H1 (cell line): ENCODE measurements around the gene U2AF1L4. TPM values are rescaled to one million over a fixed set of nuclear protein-coding genes. Genes with fewer than 3 reads are reported as not detected.

Experiments used
- BCL11A ChIP-seq, 2 experiments: IDR thresholded peaks; one replicate each; pipeline ENCODE4 v1.6.1; 2011; ENCODE audit warnings: low read depth in 2 of 2, low read length in 2 of 2, mild to moderate bottlenecking in 2 of 2
- EGR1 ChIP-seq: IDR thresholded peaks from 2 replicates; pipeline ENCODE4 v1.6.1; 2011; ENCODE audit warnings: low read depth, low read length, borderline replicate concordance
- EZH2 ChIP-seq: fragments of 200-600 bp; sonication (generic); IDR thresholded peaks from 2 replicates; pipeline ENCODE4 v1.7.1; 2012; ENCODE audit warnings: low read depth, mild to moderate bottlenecking, moderate library complexity, low read length, inconsistent platforms; ENCODE audit not compliant: severe bottlenecking
- RAD21 ChIP-seq, 2 experiments: IDR thresholded peaks in 1 of 2; conservative IDR thresholded peaks in 1 of 2; 2 replicates each; pipeline ENCODE4 v1.6.1; 2011; ENCODE audit warnings: low read depth in 2 of 2, low read length in 2 of 2, improper control_type of control experiment in 1 of 2, inconsistent platforms in 1 of 2, mild to moderate bottlenecking in 1 of 2, moderate library complexity in 1 of 2
- SP1 ChIP-seq: IDR thresholded peaks from 2 replicates; pipeline ENCODE4 v1.6.1; 2011; ENCODE audit warnings: low read depth, low read length
- TBP ChIP-seq: IDR thresholded peaks from 2 replicates; pipeline ENCODE4 v1.6.1; 2011; ENCODE audit warnings: low read depth, low read length, improper control_type of control experiment
- polyA plus RNA-seq, 7 experiments: library from polyadenylated mRNA; depleted of rRNA in 3 of 7; stranded (reverse) in 5 of 7; unstranded in 2 of 7; fragments of >200 nt in 5 of 7; fragments of 200-250 nt in 2 of 7; gene quantifications; 1 replicate in 5 of 7; 2 replicates in 1 of 7; 4 replicates in 1 of 7; pipeline versions ENCODE4 v1.2.1 to v1.2.3, GENCODE V29; 2011 to 2013; ENCODE audit warnings: missing spikeins in 2 of 7, mixed read lengths in 2 of 7
- total RNA-seq: library from RNA; stranded (reverse); fragmentation: NEBNext Ultra II Directional; extraction: Animal tissue kit (Norgen Biotek cat#: 25700); gene quantifications from 2 replicates; pipeline ENCODE4 v1.2.1, GENCODE V29; 2021
- TF ChIP-seq, protein P1 (sequence below): fragments of 300-600 bp; sonication (generic); IDR thresholded peaks from 2 replicates; pipeline ENCODE4 v1.7.1; 2012; ENCODE audit warnings: low read length, moderate library complexity, mild to moderate bottlenecking, inconsistent platforms; ENCODE audit not compliant: insufficient replicate concordance

U2AF1L4 gene
- total and polyA plus RNA-seq, 2 of the 8 experiments (the other 6 are each of a cell fraction or from before 2014, with no cell fraction given) = 15.1 to 32.7 TPM

DNA sequence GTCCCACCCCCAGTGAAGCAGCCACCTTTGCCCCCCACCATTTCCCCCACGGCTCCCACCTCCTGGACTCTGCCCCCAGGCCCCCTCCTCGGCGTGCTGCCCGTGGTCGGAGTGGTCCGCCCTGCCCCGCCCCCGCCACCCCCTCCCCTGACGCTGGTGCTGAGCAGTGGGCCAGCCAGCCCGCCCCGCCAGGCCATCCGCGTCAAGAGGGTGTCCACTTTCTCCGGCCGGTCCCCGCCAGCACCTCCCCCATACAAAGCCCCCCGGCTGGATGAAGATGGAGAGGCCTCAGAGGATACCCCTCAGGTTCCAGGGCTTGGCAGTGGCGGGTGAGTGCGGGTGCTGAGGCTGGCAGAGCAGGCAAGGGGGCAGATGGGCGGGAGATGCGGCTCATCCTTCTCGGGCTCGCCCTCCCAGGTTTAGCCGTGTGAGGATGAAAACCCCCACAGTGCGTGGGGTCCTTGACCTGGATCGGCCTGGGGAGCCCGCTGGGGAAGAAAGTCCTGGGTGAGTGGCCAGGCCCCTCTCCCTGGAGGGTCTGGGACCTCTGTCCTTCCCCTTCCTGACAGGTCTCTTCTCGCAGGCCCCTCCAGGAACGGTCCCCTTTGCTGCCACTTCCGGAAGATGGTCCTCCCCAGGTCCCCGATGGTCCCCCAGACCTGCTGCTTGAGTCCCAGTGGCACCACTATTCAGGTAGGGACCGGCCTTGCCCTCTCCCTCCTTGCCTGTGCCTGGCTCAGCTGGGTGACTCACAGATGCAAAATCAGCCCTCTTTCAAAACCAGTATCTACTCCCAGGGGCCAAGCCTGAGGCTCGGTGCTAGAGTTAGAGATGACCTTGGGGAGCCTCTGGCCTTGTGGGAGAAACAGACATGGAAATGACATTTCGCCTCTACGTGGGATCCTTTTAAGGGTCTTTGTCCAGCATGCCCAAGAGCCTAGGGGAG is 11.8 kb downstream of the U2AF1L4 start (continued):
- TF ChIP-seq, protein P1, sequence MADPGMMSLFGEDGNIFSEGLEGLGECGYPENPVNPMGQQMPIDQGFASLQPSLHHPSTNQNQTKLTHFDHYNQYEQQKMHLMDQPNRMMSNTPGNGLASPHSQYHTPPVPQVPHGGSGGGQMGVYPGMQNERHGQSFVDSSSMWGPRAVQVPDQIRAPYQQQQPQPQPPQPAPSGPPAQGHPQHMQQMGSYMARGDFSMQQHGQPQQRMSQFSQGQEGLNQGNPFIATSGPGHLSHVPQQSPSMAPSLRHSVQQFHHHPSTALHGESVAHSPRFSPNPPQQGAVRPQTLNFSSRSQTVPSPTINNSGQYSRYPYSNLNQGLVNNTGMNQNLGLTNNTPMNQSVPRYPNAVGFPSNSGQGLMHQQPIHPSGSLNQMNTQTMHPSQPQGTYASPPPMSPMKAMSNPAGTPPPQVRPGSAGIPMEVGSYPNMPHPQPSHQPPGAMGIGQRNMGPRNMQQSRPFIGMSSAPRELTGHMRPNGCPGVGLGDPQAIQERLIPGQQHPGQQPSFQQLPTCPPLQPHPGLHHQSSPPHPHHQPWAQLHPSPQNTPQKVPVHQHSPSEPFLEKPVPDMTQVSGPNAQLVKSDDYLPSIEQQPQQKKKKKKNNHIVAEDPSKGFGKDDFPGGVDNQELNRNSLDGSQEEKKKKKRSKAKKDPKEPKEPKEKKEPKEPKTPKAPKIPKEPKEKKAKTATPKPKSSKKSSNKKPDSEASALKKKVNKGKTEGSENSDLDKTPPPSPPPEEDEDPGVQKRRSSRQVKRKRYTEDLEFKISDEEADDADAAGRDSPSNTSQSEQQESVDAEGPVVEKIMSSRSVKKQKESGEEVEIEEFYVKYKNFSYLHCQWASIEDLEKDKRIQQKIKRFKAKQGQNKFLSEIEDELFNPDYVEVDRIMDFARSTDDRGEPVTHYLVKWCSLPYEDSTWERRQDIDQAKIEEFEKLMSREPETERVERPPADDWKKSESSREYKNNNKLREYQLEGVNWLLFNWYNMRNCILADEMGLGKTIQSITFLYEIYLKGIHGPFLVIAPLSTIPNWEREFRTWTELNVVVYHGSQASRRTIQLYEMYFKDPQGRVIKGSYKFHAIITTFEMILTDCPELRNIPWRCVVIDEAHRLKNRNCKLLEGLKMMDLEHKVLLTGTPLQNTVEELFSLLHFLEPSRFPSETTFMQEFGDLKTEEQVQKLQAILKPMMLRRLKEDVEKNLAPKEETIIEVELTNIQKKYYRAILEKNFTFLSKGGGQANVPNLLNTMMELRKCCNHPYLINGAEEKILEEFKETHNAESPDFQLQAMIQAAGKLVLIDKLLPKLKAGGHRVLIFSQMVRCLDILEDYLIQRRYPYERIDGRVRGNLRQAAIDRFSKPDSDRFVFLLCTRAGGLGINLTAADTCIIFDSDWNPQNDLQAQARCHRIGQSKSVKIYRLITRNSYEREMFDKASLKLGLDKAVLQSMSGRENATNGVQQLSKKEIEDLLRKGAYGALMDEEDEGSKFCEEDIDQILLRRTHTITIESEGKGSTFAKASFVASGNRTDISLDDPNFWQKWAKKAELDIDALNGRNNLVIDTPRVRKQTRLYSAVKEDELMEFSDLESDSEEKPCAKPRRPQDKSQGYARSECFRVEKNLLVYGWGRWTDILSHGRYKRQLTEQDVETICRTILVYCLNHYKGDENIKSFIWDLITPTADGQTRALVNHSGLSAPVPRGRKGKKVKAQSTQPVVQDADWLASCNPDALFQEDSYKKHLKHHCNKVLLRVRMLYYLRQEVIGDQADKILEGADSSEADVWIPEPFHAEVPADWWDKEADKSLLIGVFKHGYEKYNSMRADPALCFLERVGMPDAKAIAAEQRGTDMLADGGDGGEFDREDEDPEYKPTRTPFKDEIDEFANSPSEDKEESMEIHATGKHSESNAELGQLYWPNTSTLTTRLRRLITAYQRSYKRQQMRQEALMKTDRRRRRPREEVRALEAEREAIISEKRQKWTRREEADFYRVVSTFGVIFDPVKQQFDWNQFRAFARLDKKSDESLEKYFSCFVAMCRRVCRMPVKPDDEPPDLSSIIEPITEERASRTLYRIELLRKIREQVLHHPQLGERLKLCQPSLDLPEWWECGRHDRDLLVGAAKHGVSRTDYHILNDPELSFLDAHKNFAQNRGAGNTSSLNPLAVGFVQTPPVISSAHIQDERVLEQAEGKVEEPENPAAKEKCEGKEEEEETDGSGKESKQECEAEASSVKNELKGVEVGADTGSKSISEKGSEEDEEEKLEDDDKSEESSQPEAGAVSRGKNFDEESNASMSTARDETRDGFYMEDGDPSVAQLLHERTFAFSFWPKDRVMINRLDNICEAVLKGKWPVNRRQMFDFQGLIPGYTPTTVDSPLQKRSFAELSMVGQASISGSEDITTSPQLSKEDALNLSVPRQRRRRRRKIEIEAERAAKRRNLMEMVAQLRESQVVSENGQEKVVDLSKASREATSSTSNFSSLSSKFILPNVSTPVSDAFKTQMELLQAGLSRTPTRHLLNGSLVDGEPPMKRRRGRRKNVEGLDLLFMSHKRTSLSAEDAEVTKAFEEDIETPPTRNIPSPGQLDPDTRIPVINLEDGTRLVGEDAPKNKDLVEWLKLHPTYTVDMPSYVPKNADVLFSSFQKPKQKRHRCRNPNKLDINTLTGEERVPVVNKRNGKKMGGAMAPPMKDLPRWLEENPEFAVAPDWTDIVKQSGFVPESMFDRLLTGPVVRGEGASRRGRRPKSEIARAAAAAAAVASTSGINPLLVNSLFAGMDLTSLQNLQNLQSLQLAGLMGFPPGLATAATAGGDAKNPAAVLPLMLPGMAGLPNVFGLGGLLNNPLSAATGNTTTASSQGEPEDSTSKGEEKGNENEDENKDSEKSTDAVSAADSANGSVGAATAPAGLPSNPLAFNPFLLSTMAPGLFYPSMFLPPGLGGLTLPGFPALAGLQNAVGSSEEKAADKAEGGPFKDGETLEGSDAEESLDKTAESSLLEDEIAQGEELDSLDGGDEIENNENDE = no peak
- TF ChIP-seq TBP (no peak), SP1 (no peak), EGR1 (no peak), BCL11A (IDR thresholded peaks at IDR 0.05; ENCODE audit: low read depth in 2 of 2, low read length in 2 of 2) (no peak), RAD21 (IDR thresholded peaks at IDR 0.05 in 1 of 2, conservative IDR thresholded peaks at IDR 0.05 in 1 of 2; ENCODE audit: low read depth in 2 of 2, low read length in 2 of 2) (no peak), EZH2 (no peak)
